AG09309 (cell line): ENCODE measurements around the gene SYNE1.
"Not testable (repeated sequence)": the region's sequence is repeated elsewhere in the genome, so short reads cannot be mapped to it uniquely, and the experiment has no call there.

Experiments
- DNase-seq: peaks from one replicate; pipeline ENCODE4 v3.0.0-alpha.2; 2010; ENCODE audit warnings: low read depth
- H3K4me3 ChIP-seq: 2 replicates; pipeline ENCODE4 v1.5.1; 2011; ENCODE audit warnings: mild to moderate bottlenecking, low read depth, low read length, moderate library complexity; ENCODE audit not compliant: control insufficient read depth
- TF ChIP-seq, protein P1 (sequence below): IDR thresholded peaks from 2 replicates; pipeline ENCODE4 v1.5.1; 2011; ENCODE audit warnings: mild to moderate bottlenecking, low read depth, low read length, inconsistent platforms; ENCODE audit not compliant: insufficient read depth, control insufficient read depth; ENCODE audit errors: missing control alignments

The SYNE1 gene

DNA sequence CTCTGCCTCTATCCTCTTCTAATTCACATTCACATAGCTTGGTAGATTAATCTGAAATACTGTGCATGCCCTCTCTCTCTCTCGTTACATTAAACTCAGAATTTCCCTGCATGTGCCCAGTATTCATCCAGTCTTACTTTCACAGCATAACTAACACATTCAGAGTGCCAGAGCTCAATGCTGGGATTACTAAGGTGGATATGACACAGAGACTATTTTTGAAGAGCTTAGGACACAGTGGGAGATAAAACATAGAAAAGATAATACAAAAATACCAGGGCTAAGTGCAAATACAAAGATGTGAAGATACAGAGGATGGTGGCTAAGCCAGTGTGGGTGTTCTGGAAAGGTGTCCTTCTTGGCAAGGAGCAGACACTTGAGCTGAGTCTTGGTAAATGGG, 6.3 kb downstream of the SYNE1 start:
- no peak for DNase-seq
- TF ChIP-seq, protein P1, sequence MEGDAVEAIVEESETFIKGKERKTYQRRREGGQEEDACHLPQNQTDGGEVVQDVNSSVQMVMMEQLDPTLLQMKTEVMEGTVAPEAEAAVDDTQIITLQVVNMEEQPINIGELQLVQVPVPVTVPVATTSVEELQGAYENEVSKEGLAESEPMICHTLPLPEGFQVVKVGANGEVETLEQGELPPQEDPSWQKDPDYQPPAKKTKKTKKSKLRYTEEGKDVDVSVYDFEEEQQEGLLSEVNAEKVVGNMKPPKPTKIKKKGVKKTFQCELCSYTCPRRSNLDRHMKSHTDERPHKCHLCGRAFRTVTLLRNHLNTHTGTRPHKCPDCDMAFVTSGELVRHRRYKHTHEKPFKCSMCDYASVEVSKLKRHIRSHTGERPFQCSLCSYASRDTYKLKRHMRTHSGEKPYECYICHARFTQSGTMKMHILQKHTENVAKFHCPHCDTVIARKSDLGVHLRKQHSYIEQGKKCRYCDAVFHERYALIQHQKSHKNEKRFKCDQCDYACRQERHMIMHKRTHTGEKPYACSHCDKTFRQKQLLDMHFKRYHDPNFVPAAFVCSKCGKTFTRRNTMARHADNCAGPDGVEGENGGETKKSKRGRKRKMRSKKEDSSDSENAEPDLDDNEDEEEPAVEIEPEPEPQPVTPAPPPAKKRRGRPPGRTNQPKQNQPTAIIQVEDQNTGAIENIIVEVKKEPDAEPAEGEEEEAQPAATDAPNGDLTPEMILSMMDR: no peak
- no peak overlapping the region for H3K4me3 ChIP-seq

DNA sequence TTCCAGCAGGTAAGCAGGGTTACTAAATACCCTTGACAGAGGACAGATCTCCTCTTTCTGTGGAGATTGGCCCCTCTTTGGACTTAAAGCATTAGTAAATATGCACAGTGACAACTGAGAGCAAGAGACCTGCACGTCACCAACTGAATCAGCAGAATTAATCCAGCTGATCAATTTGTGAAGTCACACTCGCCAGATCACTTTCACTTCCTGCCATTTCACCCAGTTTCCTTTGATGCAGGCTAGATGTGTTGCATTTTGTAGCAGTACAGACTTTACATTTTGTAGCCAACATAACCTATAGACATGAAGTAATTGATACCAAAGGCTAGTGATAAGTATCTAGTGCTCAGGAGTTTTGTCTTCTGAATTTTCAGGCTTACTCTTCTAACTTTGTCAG, 11.9 kb downstream of the SYNE1 start:
- no peak overlapping the region for H3K4me3 ChIP-seq
- TF ChIP-seq, protein P1: no peak
- DNase-seq: no peak

DNA sequence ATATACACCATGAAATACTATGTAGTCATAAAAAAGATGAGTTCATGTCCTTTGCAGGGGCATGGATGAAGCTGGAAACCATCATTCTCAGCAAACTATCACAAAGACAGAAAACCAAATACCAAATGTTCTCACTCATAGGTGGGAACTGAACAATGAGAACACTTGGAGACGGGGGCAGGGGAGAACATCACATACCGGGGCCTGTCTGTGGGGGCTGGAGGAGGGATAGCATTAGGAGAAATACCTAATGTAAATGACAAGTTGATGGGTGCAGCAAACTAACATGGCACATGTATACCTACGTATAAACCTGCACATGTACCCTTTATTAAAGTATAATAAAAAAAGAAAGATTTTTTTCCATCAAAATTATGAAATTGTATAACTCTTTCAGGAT, 22.4 kb downstream of the SYNE1 start:
- not testable (repeated sequence) for DNase-seq, H3K4me3 ChIP-seq

DNA sequence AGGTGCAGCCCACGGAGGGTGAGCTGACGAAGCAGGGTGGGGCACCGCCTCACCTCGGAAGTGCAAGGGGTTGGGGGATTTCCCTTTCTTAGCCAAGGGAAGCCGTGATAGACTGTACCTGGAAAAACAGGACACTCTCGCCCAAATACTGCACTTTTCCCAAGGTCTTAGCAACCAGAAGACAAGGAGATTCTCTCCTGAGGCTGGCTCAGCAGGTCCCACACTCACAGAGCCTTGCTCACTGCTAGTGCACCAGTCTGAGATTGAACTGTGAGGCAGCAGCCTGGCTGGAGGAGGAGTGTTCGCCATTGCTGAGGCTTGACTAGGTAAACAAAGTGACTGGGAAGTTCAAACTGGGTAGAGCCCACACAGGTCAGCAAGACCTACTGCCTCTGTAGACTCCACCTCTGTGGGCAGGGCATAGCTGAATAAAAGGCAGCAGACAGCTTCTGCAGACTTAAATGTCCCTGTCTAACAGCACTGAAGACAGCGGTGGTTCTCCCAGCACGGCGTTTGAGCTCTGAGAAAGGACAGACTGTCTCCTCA, 28.0 kb downstream of the SYNE1 start:
- no peak for DNase-seq
- no peak overlapping the region for H3K4me3 ChIP-seq
- TF ChIP-seq, protein P1: no peak

DNA sequence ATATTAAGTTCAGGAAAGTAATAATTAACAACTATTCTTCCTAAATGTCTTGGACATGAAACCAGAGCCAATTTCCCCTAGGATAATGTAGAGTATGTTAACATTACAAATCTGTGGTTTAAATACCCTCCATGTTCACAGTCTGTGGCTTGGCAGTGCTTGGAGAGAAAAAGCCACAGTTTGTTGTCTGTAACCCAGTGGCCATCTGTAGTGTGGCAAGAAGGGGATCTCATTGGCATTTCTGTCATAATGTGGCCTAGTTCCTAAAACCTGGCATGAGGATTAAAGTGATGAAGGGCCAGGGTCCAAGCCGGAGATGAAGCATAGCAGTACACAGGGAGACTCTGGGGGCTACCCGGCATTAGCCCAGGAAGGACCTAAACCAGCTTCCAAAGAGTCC, 31.2 kb downstream of the SYNE1 start:
- TF ChIP-seq, protein P1: no peak
- no peak for DNase-seq
- H3K4me3 ChIP-seq: no peak overlapping the region

DNA sequence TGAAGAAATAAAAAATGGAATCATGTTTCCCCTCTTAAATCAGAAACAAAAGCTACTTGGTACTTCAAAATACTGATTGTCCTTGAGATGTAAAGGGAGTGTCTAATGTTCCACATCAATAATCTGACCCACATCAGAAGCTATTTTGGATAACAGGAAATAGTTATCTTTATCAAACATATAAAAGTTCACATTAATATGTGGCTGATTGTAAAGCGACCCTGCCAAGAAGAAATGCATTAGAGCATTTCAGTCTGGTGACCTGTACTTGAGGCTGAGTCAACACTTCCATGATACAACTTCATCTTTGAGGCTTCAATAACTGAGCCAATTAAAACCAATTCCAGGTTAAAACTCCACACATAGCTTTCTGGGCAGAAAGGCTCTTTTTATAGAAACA, 31.8 kb downstream of the SYNE1 start:
- TF ChIP-seq, protein P1: no peak
- DNase-seq: no peak
- H3K4me3 ChIP-seq: no peak overlapping the region

DNA sequence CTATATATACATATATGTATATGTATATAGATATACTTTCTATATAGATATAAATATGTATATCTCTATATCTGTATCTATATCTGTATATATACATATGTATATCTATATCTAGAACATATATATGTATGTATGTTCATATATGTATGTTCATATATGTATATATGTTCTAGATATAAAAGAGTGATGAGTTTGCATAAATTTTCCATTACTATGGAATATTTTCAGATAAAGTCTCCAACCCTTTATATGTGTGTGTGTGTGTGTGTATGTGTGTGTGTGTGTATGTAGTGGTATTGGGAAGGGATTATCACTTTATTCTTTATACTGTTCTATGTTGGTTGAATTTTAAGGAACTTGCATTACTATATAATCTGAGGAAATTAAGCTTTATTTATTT, 33.3 kb downstream of the SYNE1 start:
- TF ChIP-seq, protein P1: no peak
- no peak overlapping the region for H3K4me3 ChIP-seq
- DNase-seq: no peak

DNA sequence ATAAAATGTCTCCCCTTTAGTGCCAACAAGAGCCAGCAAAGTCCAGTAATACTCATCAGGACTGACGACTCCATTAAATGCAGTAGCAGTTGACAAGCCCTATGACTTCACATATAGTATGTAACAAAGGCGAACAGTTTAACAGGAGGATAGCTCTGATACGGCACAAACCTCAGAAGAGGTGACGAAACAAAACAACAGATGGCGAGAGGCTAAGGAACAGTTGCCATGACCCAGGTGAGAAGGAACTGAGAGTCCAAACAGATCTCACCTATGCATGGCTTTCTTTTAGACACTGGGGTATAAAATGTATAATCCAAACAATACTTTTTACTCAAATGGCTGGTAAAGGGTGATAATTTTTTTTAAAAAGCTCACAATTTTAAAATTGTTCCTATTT, 37.1 kb downstream of the SYNE1 start:
- DNase-seq: no peak
- no peak overlapping the region for H3K4me3 ChIP-seq
- TF ChIP-seq, protein P1: no peak
